Suprapubic skin (tissue), 4 donors: Measurements from ENCODE around the gene ELMO1.

Experiments
- CTCF ChIP-seq, 2 donors: fragments of 200-600 bp in 1 of 2; fragments of 450-650 bp in 1 of 2; sonication (generic) in 1 of 2; IDR thresholded peaks; one replicate each; pipeline ENCODE4 v1.5.1; 2016 to 2019; ENCODE audit warnings: antibody characterized with exemption in 2 of 2, mild to moderate bottlenecking in 1 of 2, moderate library complexity in 1 of 2
- EP300 ChIP-seq: sonication (generic); formaldehyde crosslinking; IDR thresholded peaks from one replicate; pipeline ENCODE4 v1.6.1; 2017; ENCODE audit warnings: antibody characterized with exemption
- POLR2A ChIP-seq, 2 donors: fragments of 450-650 bp; IDR thresholded peaks; one replicate each; pipeline ENCODE4 v1.6.1; 2017; ENCODE audit warnings: antibody characterized with exemption in 2 of 2, mild to moderate bottlenecking in 2 of 2, moderate library complexity in 2 of 2
- POLR2AphosphoS5 ChIP-seq, 3 donors: sonication (generic); formaldehyde crosslinking; IDR thresholded peaks; one replicate each; pipeline ENCODE4 v1.6.1; 2017; ENCODE audit warnings: antibody characterized with exemption in 3 of 3

DNA sequence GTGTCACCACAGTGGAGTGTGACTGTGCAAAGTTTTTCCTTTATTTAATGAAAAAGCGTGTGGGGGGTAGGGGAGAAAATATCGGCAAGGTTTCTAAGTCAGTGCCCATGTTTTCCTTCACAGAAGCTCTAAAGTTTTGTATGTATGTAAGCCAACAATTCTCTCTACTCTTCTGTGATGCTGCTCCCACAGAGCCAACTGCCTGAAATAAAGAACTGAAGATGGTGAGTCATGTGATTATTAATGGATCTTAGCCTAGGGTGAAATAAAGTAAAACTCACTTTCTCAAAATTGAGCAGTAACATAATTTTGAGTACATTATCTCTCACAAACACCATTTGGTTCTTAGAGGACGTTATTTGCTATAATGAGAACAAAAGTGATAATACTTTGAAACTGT lies 143.7 kb downstream of the ELMO1 start:
- TF ChIP-seq CTCF (IDR thresholded peaks at IDR 0.05) (no peak), POLR2A (IDR thresholded peaks at IDR 0.05) (no peak), EP300 (no peak), POLR2AphosphoS5 (IDR thresholded peaks at IDR 0.05) (no peak)
